SKM-1 (cell line): Measurements from ENCODE around the gene WNK4.

ENCODE experiments used
- DNase-seq: peaks from one replicate; lab custom pipeline; 2025; ENCODE audit not compliant: unreplicated experiment; lab: John Stamatoyannopoulos, UW

Gene WNK4

GRCh38 chr17:42796066-42796758, 15.8 kb downstream of the WNK4 start:
- no peak for DNase-seq

- DNase-seq: no peak
These were observed 16.9 kb downstream of the WNK4 start for GRCh38 chr17:42797067-42798007.

- DNase-seq: no peak
These were observed 17.6 kb downstream of the WNK4 start for GRCh38 chr17:42798011-42798382.

- peak; percentile 53 for DNase-seq
These were observed 18.3 kb downstream of the WNK4 start, which contains the start of the genes CNTD1 and COA3 for GRCh38 chr17:42798383-42799380. Gene CNTD1, plus strand, starts transcription at chr17:42798861. Its CDS starts 207 bp downstream, at chr17:42799068. Gene COA3, minus strand, starts transcription at chr17:42798704. Its CDS starts 23 bp downstream, at chr17:42798681.

GRCh38 chr17:42803074-42803883, 22.9 kb downstream of the WNK4 start:
- no peak for DNase-seq

- no peak for DNase-seq
These were observed 24.5 kb downstream of the WNK4 start for GRCh38 chr17:42804918-42805367.

GRCh38 chr17:42806249-42806648, 25.8 kb downstream of the WNK4 start:
- no peak for DNase-seq

- DNase-seq: no peak
These were observed 28.8 kb downstream of the WNK4 start for GRCh38 chr17:42809250-42809649.

- DNase-seq: no peak
These were observed 34.4 kb downstream of the WNK4 start for GRCh38 chr17:42814633-42815399.

GRCh38 chr17:42817866-42818265, 37.5 kb downstream of the WNK4 start:
- DNase-seq: no peak

- DNase-seq: no peak
These were observed 38.0 kb downstream of the WNK4 start for GRCh38 chr17:42818379-42818778.

GRCh38 chr17:42819939-42820535, 39.6 kb downstream of the WNK4 start:
- DNase-seq: peak; percentile 47

GRCh38 chr17:42821176-42821575, 40.8 kb downstream of the WNK4 start:
- DNase-seq: no peak

- no peak for DNase-seq
These were observed 47.1 kb downstream of the WNK4 start for GRCh38 chr17:42827472-42827871.

- no peak for DNase-seq
These were observed 50.6 kb downstream of the WNK4 start for GRCh38 chr17:42830971-42831370.

GRCh38 chr17:42832213-42832933, 52.0 kb downstream of the WNK4 start:
- no peak for DNase-seq

GRCh38 chr17:42832934-42833766, 52.7 kb downstream of the WNK4 start, which contains the start of gene PSME3:
Gene PSME3, plus strand, starts transcription at chr17:42833397. Its CDS starts 235 bp downstream, at chr17:42833632.
- peak; percentile 72 for DNase-seq
